Activated naive CD8-positive, alpha-beta T cell treated with anti-CD3 and anti-CD28 coated beads, Interleukin-2, amount 50 U/mL, for 16 hours (primary cell): ENCODE measurements around the gene SSC5D.
"Not testable (repeated sequence)": the region's sequence is repeated elsewhere in the genome, so short reads cannot be mapped to it uniquely, and the experiment has no call there.

Experiments
- DNase-seq: peaks from one replicate; pipeline ENCODE4 v3.0.0-alpha.2; 2020; ENCODE audit warnings: low read depth, low spot score

The SSC5D gene

DNA sequence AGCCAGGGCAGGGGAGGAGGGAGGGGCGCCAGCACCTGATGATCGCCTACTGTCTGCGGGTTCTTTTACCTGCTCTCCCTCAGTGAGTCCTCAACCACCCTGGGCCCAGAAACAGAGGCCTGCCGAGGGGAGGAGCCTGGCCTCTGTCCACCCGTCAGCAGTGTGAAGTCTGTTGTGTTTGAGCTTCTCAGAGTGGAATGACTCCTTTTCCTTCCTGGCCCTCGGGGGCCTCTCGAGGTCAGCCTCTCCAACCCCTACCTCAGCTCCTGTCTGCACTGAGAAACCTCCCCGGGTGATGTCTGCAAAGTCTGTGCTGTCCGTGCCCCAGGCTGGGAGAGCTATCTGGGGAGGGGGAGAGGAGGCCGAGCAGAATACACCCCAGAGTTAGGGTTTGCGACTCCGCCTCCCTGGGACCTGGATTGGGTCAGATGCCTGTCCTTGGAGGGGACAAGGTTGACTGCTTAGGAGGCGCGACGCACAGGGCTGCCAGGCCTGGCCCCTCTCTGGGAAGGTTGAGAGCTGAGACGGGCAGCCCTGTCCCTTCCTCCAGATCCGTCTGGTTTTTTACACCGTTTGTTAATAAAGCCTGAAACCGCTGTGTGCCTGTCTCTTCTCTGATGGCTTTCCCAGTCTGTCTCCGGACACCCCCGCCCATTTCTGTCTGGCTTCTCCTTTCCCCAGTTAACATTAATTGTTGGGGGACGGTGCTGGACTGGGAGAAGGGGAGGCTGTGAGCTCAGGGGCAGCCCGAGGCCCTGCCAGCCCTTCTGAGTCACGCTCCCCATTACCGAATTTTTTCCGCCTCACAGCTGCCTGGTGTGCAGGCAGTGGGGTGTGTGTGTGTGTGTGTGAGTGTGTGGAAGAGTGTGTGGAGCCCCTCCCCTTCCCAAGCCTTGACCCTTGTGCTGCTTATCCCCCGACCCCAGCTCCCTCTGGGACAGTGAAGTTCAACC, 989 bp upstream of the SSC5D start:
- DNase-seq: no peak

DNA sequence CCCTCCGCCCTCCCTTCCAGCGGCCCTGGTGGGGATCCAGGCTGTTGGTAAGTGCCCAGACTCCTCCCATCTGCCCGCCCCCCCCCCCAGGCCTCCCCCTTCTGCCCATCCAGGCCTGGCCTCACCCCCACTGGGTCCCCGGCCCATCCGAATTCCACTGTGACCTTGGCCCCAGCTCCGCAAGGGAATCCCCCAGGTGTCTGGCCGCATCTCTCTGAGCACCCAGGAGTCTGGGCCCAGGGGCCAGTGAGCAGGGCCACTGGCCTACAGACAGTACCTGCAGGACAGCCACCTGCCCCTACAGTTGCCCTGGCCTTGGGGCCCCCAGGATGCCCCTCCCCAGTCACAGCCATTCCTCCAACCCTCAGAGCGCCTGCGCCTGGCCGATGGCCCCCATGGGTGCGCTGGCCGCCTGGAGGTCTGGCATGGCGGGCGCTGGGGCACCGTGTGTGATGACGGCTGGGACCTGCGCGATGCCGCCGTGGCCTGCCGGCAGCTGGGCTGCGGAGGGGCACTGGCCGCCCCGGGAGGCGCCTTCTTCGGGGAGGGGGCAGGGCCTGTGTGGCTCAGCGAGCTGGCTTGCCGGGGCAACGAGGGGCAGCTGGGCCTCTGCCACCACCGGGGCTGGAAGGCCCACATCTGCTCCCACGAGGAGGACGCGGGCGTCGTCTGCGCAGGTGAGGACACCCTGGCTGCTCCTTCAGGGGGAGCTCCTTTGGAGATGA, 912 bp downstream of the SSC5D start:
- no peak for DNase-seq

DNA sequence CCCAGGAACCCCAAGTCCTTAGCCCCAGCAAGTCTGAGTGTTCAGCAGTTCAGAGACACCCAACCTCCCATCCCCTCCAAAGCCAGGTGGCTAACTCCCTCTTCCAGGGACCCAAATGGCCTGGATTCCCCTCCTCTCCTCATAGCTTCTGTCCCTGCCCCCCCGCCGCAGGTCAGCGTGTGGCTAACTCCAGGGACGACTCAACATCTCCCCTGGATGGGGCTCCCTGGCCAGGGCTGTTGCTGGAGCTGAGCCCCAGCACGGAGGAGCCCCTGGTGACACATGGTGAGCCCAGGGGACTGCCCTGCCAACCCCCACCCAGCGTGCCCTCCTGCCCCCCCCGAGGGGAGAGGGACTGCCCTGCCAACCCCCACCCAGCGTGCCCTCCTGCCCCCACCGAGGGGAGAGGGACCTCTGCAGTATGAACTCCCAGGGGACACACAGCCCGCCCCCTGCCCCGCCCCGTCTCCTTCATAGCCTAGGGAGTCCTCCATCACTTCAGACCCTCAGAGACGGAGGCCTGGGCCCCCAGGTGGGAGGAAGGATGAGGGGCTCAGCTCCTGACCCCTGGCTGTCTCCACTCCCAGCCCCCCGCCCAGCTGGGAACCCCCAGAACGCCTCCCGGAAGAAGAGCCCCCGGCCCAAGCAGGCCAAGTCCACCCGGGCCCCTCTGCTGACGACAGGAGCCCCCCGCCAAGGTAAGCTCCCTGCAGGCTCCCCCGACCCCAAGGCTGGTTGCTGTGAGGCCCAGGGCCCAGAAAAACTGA, 1.7 kb downstream of the SSC5D start:
- DNase-seq: no peak

DNA sequence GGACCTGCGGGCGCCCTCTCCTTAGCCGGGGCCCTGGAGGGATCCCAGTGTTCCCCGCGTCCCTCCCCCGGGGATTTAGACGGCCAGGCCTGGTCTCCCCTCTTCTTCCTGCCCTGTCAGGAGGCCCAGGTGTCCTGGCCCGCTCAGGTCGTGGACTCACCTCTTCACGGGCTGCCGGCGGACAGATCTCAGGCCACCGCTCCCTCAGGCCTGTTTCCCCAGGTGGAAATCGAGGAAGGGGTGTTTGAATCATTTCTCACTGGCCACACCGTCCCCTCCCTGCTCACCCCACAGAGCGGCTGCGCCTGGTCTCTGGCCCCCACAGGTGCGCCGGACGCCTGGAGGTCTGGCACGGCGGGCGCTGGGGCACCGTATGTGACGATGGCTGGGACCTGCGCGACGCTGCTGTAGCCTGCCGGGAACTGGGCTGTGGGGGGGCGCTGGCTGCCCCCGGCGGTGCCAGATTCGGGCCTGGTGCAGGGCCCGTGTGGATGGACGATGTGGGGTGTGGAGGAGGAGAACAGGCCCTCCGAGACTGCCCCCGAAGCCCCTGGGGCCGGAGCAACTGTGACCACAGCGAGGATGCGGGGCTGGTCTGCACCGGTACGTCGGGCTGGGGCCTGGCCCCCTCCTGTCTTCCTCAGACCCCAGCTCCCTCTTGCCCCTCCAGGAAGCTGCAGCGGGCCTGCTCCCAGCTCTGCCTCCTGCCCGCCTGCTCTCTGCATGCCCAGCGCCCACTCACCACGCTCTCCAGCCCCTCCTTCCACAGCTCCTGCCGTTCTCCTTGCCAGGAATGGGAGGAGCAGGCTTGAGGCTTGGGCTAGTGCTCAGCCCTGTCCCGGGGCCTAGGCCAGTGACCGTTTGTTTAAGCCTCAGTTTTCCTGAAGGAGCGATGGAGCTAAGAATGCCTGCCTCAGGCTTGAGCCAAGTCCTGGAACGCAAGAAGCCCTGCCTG, 2.5 kb downstream of the SSC5D start:
- no peak for DNase-seq

DNA sequence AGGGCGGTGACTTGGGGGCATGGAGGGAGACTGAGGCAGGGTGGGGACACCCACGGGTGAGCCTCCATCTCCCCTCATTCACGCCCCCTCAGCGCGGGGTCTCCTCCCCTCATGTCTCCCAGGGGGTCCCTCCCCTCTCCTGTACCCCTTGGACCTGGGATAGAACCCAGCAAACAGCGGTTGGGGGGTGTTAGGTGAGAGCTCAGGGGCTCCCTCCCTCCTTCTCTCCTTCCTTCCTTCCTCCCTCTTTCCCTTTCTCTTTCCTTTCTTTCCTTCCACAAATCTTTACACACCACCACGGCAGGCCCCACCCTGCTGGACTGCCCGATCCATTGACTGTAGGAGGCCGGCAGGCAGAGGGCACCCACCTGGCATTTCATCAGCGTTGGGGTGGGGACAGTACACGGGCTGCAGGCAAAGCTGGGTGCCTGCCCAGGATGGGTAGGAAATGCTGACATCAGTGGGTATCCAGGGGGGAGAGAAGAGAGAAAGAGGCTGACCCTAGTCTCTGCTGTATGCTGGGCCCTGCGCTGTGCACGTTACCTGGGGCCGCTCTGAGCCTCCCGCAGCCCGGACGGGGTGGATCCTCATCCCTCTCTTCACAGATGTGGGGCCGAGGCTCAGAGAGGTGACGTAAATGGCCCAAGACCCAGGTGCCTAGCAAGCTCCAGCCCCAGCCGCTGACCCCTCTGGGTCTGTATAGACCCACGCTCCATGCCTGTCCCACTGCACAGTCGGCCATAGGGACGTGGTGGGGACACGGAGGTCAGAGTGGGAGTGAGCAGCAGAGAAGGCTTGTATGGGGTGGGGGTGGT, 3.5 kb downstream of the SSC5D start:
- no peak for DNase-seq

DNA sequence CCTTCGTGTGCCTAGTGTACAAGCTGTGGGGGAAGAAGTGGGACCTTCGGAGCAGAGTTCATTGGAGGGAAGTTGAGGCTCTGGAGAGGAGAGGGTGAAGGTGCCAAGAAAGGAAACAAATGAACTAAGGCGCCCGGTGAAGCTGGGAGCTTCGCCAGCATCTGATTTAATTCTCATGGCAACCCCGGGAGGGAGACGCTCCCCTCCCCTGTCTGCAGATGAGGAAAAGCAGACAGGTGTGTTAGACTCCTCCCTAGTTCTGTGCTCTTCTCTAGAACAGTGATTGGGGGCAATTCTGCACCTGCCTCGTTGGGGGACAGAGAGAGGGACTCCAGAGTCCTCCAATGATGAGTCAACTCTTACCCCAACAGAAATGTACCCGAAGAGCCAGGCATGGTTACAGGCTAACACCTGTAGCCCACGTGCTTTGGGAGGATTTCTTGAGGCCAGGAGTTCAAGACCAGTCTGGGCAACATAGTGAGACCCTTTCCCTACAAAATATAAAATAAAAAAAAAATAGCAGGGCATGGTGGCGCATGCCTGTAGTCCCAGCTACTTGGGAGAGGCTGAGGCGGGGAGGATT, 4.2 kb downstream of the SSC5D start:
- DNase-seq: no peak

DNA sequence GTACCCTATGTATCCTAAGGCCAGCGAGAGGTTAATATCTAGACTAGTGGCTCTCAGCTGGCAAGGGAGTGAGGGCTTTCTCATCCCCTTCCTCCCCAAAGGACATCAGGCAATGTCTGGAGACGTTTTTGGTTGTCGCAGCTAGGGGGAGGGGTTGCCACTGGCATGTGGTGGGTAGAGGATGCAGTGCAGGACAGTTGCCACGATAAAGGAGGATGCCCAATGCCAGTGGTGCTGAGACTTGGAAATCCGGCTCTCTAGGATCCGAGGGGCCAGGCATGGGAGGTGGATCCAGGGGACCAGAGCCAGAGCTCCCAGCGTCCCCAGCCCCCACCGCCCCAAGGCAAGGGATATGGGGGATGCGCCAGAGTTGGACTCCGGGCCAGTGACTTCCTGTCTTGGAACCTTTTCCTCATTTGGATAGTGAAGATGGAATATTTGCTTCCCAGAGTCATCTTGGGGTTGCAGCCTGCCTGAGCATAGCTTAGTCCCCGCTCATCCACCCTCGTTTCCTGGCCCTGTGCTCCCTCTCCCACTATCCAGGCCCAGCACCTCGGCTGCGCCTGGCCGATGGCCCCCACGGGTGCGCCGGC, 4.9 kb downstream of the SSC5D start:
- DNase-seq: no peak

DNA sequence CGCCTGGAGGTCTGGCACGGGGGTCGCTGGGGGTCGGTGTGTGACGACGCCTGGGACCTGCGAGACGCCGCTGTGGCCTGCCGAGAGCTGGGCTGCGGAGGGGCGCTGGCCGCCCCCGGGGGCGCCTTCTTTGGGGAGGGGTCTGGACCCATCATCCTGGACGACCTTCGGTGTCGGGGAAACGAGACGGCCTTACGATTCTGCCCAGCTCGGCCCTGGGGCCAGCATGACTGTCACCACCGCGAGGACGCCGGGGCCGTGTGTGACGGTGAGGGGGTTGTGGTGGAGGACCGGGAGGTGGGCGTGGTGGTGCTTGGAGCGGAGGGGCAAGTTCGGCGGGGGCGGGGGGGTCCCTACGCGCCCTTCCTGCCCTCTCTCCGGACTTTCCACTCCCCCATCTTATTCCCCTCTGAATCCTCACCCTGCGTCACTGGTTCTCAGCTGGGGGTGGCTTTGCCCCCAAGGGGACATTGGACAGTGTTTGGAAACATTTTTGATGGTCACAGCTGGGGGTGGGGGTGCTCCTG, 5.5 kb downstream of the SSC5D start:
- no peak for DNase-seq

DNA sequence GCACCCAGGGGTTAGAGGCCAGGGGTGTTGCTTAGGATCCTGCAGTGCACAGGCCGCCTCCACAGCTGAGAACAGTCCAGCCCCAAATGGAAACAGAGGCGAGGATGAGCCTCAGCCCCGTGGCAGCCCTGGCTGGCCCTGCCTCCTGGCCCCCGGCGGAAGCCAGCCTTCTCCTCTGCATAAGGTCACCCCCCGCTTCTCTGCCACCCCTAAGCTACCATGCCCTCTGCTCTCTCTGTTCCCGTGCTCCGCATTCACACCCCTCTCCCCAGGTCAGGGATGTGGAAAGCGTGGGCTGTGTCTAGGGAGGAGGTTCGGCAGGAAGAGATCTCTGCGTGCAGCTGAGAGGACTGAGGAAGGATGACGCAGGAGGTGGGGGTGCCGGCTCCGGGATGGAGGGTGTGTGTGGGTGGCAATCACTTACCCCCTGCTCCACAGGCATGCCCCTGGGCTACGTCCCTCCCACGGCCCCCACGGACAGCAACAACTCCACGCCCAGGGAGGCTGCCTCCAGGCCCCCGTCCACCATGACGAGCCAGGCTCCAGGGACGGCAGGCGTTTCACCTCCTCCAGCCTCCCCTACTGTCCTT, 6.0 kb downstream of the SSC5D start:
- no peak for DNase-seq

DNA sequence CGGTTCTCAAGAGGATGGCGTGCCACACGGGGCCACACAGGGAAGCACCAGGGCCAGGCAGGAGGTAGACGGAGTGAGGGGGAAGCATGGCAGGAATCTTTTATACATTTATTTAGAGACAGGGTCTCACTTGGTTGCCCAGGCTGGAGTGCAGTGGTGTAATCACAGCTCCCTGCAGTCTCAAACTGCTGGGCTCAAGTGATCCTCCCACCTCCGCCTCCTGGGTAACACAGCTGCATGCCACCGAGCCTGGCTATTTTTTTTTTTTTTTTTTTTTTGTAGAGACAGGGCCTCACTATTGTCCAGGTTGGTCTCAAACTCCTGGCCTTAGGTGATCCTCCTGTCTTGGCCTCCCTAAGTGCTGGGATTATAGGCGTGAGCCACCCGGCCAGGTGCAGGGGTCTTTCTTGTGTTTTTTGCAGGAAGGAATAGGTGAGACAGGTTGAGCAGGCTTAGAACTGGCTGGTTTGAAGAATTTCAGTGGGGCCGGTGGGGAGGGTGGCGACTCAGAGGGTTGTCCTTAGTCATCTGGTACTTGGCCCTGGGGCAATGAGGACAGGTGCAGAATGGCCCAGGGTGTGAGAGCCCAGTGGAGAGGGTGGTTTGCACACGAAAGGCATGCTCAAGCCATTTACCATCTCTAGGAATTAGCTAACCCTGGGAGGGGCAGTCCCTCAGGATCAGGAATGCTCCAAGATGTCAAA, 7.6 kb downstream of the SSC5D start:
- no peak for DNase-seq

DNA sequence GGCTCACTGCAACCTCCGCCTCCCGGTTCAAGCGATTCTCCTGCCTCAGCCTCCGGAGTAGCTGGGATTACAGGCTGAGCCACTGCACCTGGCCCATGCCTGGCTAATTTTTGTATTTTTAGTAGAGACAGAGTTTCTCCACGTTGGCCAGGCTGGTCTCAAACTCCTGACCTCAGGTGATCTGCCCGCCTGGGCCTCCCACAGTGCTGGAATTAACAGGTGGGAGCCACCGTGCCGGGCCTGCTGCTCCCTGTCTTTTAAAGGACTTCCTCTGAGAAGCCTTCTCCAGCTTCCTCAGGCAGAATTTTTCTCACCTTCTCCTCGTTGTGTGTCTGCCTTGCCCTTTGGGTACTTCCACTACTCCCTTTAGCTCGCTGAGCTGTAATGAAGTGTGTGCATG, 8.6 kb downstream of the SSC5D start:
- not testable (repeated sequence) for DNase-seq

DNA sequence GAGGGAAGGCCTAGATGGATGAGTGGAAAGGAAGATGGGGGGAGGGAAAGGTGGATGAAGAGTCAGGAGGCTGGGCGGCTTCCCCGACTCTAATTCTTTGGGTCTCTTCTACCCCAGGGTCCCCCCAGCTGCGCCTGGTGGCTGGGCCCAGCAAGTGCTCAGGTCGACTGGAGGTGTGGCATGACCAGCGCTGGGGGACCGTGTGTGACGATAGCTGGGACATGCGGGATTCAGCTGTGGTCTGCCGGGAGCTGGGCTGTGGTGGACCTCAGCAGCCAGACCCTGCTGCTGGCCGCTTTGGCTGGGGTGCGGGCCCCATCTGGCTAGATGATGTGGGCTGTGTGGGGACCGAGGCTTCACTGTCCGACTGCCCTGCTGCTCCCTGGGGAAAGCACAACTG, 9.5 kb downstream of the SSC5D start:
- no peak for DNase-seq

DNA sequence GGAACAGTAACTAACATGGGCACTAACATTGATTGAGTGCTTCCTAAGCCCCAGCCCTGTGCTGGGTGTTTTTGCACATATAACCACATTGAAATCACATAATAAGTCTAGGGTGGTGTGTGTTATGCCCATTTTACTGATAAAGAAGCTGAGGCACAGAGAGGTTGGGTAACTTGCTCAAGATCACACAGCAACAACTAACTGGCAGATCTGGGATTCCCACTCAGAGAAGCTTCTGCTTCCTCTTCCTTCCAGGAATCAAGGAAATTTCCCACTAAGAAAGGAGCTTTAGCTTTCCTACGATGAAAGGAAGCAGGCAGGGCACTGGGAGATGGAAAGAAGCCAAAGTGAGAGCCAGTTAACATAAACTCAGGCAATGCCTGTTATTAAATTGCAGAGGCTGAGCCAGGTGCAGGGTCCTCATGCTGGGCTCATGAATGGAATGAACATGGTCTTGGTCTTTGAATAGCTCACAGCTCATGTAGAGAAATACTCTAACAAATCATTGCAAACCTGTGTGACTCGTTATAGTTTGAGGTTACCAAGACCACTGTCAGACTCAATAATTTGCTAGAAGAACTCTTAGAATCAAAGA, 10.1 kb downstream of the SSC5D start:
- no peak for DNase-seq

DNA sequence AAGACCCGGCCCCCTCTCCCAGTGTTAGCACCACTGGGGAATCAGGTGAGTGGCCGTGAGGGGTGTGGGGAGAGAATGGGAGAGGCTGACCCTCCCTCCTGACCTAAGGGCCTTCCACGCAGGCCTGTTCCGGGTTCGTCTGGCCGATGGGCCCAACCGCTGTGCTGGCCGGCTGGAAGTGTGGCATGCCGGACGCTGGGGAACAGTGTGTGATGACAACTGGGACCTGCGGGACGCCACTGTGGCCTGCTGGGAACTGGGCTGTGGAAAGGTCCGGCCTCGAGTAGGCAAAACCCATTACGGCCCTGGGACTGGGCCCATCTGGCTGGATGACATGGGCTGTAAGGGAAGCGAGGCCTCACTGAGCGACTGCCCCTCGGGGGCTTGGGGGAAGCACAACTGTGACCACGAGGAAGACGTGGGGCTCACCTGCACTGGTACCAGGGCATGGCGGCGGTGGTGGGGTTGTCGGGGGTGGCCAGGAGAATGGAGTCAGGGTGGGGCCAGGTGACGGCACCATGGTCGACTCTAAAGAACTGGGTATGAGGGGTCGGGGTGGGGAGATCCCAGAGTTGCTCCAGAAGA, 12.2 kb downstream of the SSC5D start:
- no peak for DNase-seq

DNA sequence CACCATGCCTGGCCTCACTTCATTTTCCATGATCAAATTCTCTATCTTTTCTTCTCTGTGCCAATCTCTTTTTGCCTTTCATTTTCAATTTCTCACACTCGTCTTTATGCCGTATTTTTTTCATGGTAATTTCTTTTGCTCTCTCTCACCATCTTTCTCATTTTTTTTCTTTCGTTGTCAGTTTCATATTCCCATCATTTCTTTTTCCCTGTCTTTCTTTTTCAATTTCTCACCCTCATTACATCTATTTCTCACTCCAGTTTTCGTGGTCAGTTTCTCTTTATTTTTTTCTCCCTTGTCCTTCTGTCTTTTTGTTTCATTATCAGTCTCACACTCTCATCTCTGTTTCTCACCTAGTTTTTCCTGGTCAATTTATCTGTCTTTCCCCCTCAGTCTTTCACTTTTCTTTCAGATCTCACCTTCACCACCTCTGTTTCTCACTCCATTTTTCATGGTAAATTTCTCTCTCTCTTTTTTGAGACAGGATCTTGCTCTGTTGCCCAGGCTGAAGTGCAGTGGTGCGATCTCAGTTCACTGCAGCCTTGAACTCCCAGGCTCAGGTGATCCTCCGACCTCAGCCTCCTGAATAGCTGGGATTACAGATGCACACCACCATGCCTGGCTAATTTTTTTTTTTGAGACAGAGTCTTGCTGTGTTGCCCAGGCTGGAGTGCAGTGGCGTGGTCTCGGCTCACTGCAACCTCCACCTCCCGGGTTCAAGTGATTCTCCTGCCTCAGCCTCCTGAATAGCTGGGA, 14.1 kb downstream of the SSC5D start:
- DNase-seq: no peak

DNA sequence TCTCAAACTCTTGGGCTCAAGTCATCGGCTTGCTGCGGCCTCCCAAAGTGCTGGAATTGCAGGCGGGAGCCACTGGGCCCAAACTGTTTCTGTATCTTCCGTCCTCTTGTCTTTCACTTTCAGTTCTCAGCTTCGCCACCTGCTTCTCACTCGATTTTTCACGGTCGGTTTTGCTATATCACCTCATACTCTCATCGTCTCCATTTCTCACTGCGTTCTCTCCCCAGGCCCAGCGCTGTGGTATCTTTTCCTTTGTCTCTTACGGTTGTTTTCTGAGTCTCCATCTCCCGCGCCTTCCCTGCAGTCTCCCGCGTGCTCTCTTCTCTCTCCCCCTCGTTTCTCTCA, 14.9 kb downstream of the SSC5D start:
- DNase-seq: no peak
